Spleen (tissue), 11 donors: ENCODE data around the gene LGR6. TPM values are rescaled to one million over a fixed set of nuclear protein-coding genes. Genes with fewer than 3 reads are reported as not detected.

ENCODE experiments used
- DNase-seq: peaks from one replicate; pipeline ENCODE4 v3.0.0-alpha.2; 2020
- H3K27ac ChIP-seq, 8 donors: fragments of 200-600 bp; sonication (generic) in 7 of 8; 1 replicate in 4 of 8; 2 replicates in 4 of 8; pipeline versions ENCODE4 v1.5.0 to v1.8.0; 2016 to 2021; ENCODE audit warnings: inconsistent platforms in 4 of 8, mild to moderate bottlenecking in 4 of 8, moderate library complexity in 1 of 8
- H3K27me3 ChIP-seq, 7 donors: fragments of 200-600 bp; sonication (generic) in 6 of 7; replicated peaks in 1 of 7; 1 replicate in 4 of 7; 2 replicates in 3 of 7; pipeline versions ENCODE4 v1.5.0 to v1.8.0; 2016 to 2021; ENCODE audit warnings: inconsistent platforms in 3 of 7, mild to moderate bottlenecking in 1 of 7
- H3K36me3 ChIP-seq, 6 donors: fragments of 200-600 bp; sonication (generic) in 5 of 6; 1 replicate in 4 of 6; 2 replicates in 2 of 6; pipeline versions ENCODE4 v1.5.0 to v1.8.0; 2016 to 2021; ENCODE audit warnings: inconsistent platforms in 2 of 6
- H3K4me1 ChIP-seq, 6 donors: fragments of 200-600 bp; sonication (generic) in 5 of 6; 1 replicate in 3 of 6; 2 replicates in 3 of 6; pipeline versions ENCODE4 v1.5.0 to v1.8.0; 2016 to 2021; ENCODE audit warnings: inconsistent platforms in 3 of 6
- H3K4me3 ChIP-seq, 8 donors: fragments of 200-600 bp; sonication (generic) in 7 of 8; 1 replicate in 4 of 8; 2 replicates in 4 of 8; pipeline versions ENCODE4 v1.5.0 to v1.8.0; 2016 to 2021; ENCODE audit warnings: inconsistent platforms in 4 of 8, mild to moderate bottlenecking in 4 of 8, moderate library complexity in 2 of 8
- H3K9me3 ChIP-seq, 8 donors: fragments of 200-600 bp; sonication (generic) in 7 of 8; 1 replicate in 4 of 8; 2 replicates in 4 of 8; pipeline versions ENCODE4 v1.5.0 to v1.8.0; 2016 to 2021; ENCODE audit warnings: inconsistent platforms in 4 of 8
- POLR2A ChIP-seq, 3 donors: fragments of 450-650 bp; IDR thresholded peaks; one replicate each; pipeline ENCODE4 v1.5.1; 2017; ENCODE audit warnings: antibody characterized with exemption in 3 of 3, mild to moderate bottlenecking in 1 of 3
- POLR2AphosphoS5 ChIP-seq, 3 donors: sonication (generic); formaldehyde crosslinking; IDR thresholded peaks; one replicate each; pipeline ENCODE4 v1.5.1; 2017; ENCODE audit warnings: antibody characterized with exemption in 3 of 3
- WGBS, 5 donors: extraction: QIAGEN DNeasy Blood & Tissue Kit in 3 of 5; methylation state at CpG; one replicate each; pipeline versions ENCODE4 v1.1.5 to v1.1.7; 2013 to 2018; 5-methylcytosine and 5-hydroxymethylcytosine counted together
- intact Hi-C: fragments of 100-400 bp; cut with DNase I; formaldehyde crosslinking; loops from one replicate; pipeline ENCODE4 v1.15.0; 2023; ENCODE audit warnings: low total_unique reads
- polyA plus RNA-seq, 3 donors: library from polyadenylated mRNA; stranded (reverse); fragments of 200-250 nt; gene quantifications; one replicate each; pipeline ENCODE4 v1.2.1, GENCODE V29; 2013
- total RNA-seq, 7 donors: library from RNA; depleted of rRNA in 3 of 7; stranded (reverse); fragments of >200 nt in 3 of 7; fragmentation: NEBNext Ultra II Directional in 4 of 7; extraction: Animal tissue kit (Norgen Biotek cat#: 25700) in 4 of 7; gene quantifications; one replicate each; pipeline versions ENCODE4 v1.1.0 to v1.2.1, GENCODE V29; 2016 to 2021
- TF ChIP-seq, protein P1 (sequence below), 11 experiments: fragments of 200-600 bp in 7 of 11; fragments of 450-650 bp in 4 of 11; sonication (generic) in 4 of 11; IDR thresholded peaks in 8 of 11; conservative IDR thresholded peaks in 3 of 11; 1 replicate in 7 of 11; 2 replicates in 4 of 11; pipeline versions ENCODE4 v1.4.0 to v1.8.0; 2016 to 2021; ENCODE audit warnings: antibody characterized with exemption in 11 of 11, inconsistent platforms in 4 of 11, mild to moderate bottlenecking in 1 of 11
- donor health status: healthy with polysubstance abuse.
- donor health status: DM: no; HTN: no; CAD: no; lungs with moderate emphysema.
- donor health status: DM: no; HTN: no; CAD: no.
- donor health status: Bipolar disorder and iron deficiency.
- donor health status: healthy.
- donor health status: DM: no; HTN: no; CAD: no.
- donor health status: DM: yes; HTN: yes; CAD: no.

The LGR6 gene
- total and polyA plus RNA-seq, 10 donors, result 0.61 to 24.5 (median 5.3) TPM

DNA sequence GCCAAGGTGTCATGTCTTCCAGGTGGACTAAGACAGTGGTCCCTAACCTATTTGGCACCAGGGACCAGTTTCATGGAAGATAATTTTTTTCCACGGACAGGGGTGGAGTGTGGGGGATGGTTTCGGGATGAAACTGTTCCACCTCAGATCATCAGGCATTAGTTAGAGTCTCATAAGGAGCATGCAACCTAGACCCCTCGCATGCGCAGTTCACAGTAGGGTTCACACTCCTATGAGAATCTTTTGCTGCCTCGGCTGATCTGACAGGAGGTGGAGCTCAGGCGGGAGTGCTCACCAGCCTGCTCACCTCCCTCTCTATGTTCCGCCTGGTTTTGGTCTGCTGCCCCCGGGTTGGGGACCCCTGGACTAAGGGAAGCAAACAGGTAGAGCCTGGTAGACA is 30.9 kb downstream of the LGR6 start:
- Histone ChIP-seq H3K4me1 (peaks cover 0 to 18% (median 7%) of the 10 kb centered on the region in 6 donors), H3K9me3 (no peaks in the 10 kb centered on the region), H3K4me3 (no peak overlapping the region), H3K27ac (no peak overlapping the region), H3K36me3 (no peaks in the 10 kb centered on the region), H3K27me3 (no peaks in the 10 kb centered on the region)
- intact Hi-C loops, result no loop called here
- TF ChIP-seq, protein P1, sequence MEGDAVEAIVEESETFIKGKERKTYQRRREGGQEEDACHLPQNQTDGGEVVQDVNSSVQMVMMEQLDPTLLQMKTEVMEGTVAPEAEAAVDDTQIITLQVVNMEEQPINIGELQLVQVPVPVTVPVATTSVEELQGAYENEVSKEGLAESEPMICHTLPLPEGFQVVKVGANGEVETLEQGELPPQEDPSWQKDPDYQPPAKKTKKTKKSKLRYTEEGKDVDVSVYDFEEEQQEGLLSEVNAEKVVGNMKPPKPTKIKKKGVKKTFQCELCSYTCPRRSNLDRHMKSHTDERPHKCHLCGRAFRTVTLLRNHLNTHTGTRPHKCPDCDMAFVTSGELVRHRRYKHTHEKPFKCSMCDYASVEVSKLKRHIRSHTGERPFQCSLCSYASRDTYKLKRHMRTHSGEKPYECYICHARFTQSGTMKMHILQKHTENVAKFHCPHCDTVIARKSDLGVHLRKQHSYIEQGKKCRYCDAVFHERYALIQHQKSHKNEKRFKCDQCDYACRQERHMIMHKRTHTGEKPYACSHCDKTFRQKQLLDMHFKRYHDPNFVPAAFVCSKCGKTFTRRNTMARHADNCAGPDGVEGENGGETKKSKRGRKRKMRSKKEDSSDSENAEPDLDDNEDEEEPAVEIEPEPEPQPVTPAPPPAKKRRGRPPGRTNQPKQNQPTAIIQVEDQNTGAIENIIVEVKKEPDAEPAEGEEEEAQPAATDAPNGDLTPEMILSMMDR (IDR thresholded peaks at IDR 0.05 in 8 of 11, conservative IDR thresholded peaks at IDR 0.05 in 3 of 11), result no peak
- TF ChIP-seq POLR2AphosphoS5 (IDR thresholded peaks at IDR 0.05), result no peak
- no peak for TF ChIP-seq POLR2A (IDR thresholded peaks at IDR 0.05)
- DNase-seq, result no peak
- WGBS, 5 donors, result 81 to 89% (median 87%) methylated on average over 8 of the region's 8 CpGs

DNA sequence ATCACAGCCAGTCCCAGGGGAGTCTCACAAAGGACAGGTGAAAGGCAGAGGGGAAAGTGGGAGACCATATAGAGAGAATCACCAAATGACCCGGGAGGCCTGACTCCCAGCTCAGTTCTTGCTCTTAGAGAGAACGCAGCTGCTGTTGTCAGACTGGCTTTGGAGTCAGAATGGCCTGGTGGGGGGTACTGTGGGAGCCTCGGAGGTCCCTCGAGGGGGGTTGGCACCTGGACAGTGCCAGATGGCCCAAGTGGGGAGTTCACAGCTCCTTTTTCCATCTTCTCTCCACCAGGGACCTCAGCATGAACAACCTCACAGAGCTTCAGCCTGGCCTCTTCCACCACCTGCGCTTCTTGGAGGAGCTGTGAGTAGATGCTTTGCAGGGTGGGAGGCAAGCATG is 31.5 kb downstream of the LGR6 start:
- peaks cover 0 to 18% (median 7%) of the 10 kb centered on the region in 6 donors for H3K4me1 ChIP-seq
- H3K9me3 ChIP-seq, result no peaks in the 10 kb centered on the region
- DNase-seq, result no peak
- intact Hi-C loops, result no loop called here
- no peak overlapping the region for H3K4me3 ChIP-seq
- TF ChIP-seq POLR2AphosphoS5 (IDR thresholded peaks at IDR 0.05) (no peak), POLR2A (IDR thresholded peaks at IDR 0.05) (no peak)
- TF ChIP-seq, protein P1 (IDR thresholded peaks at IDR 0.05 in 8 of 11, conservative IDR thresholded peaks at IDR 0.05 in 3 of 11), result no peak
- WGBS, 5 donors, result 84 to 97% (median 87%) methylated on average over 3 to 5 of the region's 5 CpGs
- no peak overlapping the region for H3K27ac ChIP-seq
- H3K27me3 ChIP-seq, result no peaks in the 10 kb centered on the region
- H3K36me3 ChIP-seq, result no peaks in the 10 kb centered on the region

DNA sequence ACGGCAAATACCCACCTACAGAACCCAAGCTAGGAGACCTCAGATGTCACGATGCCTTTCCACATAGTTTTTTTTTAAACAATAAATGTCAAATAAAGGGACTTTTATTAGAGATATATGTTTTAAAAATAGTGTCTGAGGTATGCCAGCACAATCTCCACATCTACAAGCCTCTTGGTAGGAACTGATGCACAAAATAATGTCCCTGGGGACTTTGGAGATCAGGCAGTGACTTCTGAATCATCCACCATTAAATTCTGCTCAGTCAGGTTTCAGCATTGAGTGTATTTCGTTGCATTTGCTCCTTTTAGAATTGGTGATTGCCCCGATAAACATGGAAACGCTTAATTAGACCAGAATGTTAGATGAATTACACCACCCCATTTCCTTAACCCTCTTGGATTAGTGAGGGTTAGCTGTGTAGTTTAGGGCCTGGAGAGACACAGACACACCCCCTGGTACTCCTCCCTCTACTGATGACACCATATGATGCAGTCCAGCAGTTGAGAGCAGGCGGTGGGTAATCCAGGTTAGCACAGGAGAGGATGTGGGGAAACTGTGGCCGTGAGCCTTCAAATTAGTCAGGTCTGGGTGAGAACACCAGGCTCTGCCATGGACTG is 33.6 kb downstream of the LGR6 start:
- TF ChIP-seq POLR2A (IDR thresholded peaks at IDR 0.05) (no peak), POLR2AphosphoS5 (IDR thresholded peaks at IDR 0.05) (no peak)
- TF ChIP-seq, protein P1 (IDR thresholded peaks at IDR 0.05 in 8 of 11, conservative IDR thresholded peaks at IDR 0.05 in 3 of 11), result no peak
- Histone ChIP-seq H3K4me1 (peaks cover 0 to 9% (median 3%) of the 10 kb centered on the region in 6 donors), H3K27ac (no peak overlapping the region), H3K36me3 (no peaks in the 10 kb centered on the region), H3K4me3 (no peak overlapping the region), H3K27me3 (no peaks in the 10 kb centered on the region), H3K9me3 (no peaks in the 10 kb centered on the region)
- intact Hi-C loops, result no loop called here
- DNase-seq, result no peak
- WGBS, 5 donors, result 84 to 95% (median 88%) methylated on average over 7 of the region's 7 CpGs

DNA sequence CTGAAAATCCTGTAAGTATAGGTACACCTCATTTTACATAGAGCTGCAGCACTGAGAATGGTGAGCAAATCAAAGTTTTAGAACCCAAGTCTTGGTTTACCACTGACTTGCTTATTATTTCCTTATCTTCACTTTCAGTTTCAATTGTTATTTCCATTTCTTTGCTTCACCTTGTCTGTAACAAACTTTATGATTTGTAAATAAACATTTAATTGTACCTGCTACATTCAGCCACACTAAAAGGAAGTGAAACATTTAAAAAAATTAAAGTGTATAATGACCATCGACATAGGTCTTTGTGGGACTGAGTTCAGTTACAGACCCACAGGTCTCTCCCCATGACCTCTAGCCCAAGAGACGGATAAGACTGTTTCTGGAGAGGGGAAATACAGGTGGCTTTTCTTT is 34.4 kb downstream of the LGR6 start:
- Histone ChIP-seq H3K9me3 (no peaks in the 10 kb centered on the region), H3K27ac (no peak overlapping the region), H3K36me3 (no peaks in the 10 kb centered on the region), H3K27me3 (no peaks in the 10 kb centered on the region), H3K4me1 (peaks cover 0 to 7% (median 2%) of the 10 kb centered on the region in 6 donors), H3K4me3 (no peak overlapping the region)
- intact Hi-C loops, result no loop called here
- 61 to 79% (median 65%) methylated on average over 2 of the region's 2 CpGs for WGBS, 5 donors
- DNase-seq, result no peak
- TF ChIP-seq POLR2A (IDR thresholded peaks at IDR 0.05), result no peak
- no peak for TF ChIP-seq POLR2AphosphoS5 (IDR thresholded peaks at IDR 0.05)
- TF ChIP-seq, protein P1 (IDR thresholded peaks at IDR 0.05 in 8 of 11, conservative IDR thresholded peaks at IDR 0.05 in 3 of 11), result no peak
